ENCODE measurements around the gene ANAPC15. TPM values are rescaled to one million over a fixed set of nuclear protein-coding genes. Genes with fewer than 3 reads are reported as not detected.
A peak's percentile ranks its signal among the peaks of the same experiment; 100 is the strongest.

ANAPC15 gene
- total and polyA plus RNA-seq, 2 of the 13 experiments (the other 11 are each of a cell fraction or from before 2014, with no cell fraction given), result 18.8 to 25.7 TPM

- TF ChIP-seq ZNF646 (CRISPR knock-in tag; IDR thresholded peaks at IDR 0.05) (no peak), ZNF720 (CRISPR knock-in tag; IDR thresholded peaks at IDR 0.05) (0 out of 2 replicates have a peak, but pooled peaks have one; percentile 38), THYN1 (CRISPR knock-in tag; IDR thresholded peaks at IDR 0.05; ENCODE audit: borderline replicate concordance, low read depth) (no peak), CENPT (CRISPR knock-in tag; IDR thresholded peaks at IDR 0.05; ENCODE audit: low read depth) (no peak), FOXA1 (IDR thresholded peaks at IDR 0.05) (no peak), FOXA1 (CRISPR knock-in tag; IDR thresholded peaks at IDR 0.05) (peak; percentile 66; the same call in 1 of the 2 replicates), NCOR1 (IDR thresholded peaks at IDR 0.05; ENCODE audit: borderline replicate concordance, low read length) (no peak), PAF1 (CRISPR knock-in tag; IDR thresholded peaks at IDR 0.05) (no peak), ZNF121 (CRISPR knock-in tag; IDR thresholded peaks at IDR 0.05) (no peak), ZNF280D (CRISPR knock-in tag; IDR thresholded peaks at IDR 0.05) (peak; percentile 61; the same call in 1 of the 2 replicates), ZNF558 (CRISPR knock-in tag; IDR thresholded peaks at IDR 0.05; ENCODE audit: borderline replicate concordance) (no peak), KLF13 (CRISPR knock-in tag; IDR thresholded peaks at IDR 0.05) (no peak), XRCC5 (optimal IDR thresholded peaks at IDR 0.05; ENCODE audit: low read length) (no peak), SMYD3 (CRISPR knock-in tag; IDR thresholded peaks at IDR 0.05) (no peak), SIX1 (CRISPR knock-in tag; IDR thresholded peaks at IDR 0.05; ENCODE audit: borderline replicate concordance) (no peak), GRHL1 (CRISPR knock-in tag; conservative IDR thresholded peaks at IDR 0.05) (no peak)
These were observed 9.3 kb downstream of the ANAPC15 start, which contains the start of gene LAMTOR1 (continued) for GRCh38 chr11:72102946-72103753.
